Measurements from ENCODE around the gene SHC2. TPM values are rescaled to one million over a fixed set of nuclear protein-coding genes. Genes with fewer than 3 reads are reported as not detected.

Gene SHC2
- total and polyA plus RNA-seq, 2 experiments from 2014 or later, result 50.8 to 111 TPM

GRCh38 chr19:416416-416815 lies 44.4 kb downstream of the SHC2 start:
- Histone ChIP-seq H3K79me2 (no peaks in the 10 kb centered on the region), H4K20me1 (ENCODE audit: insufficient read depth, poor library complexity, severe bottlenecking) (no peaks in the 10 kb centered on the region), H3K4me2 (no peak overlapping the region), H3K4me1 (ENCODE audit: insufficient read depth) (no peaks in the 10 kb centered on the region), H3K4me3 (no peak overlapping the region), H3K27me3 (no peaks in the 10 kb centered on the region), H2AFZ (no peak overlapping the region), H3K36me3 (replicated peaks; ENCODE audit: insufficient read depth, low read depth) (no peaks in the 10 kb centered on the region), H3K9me3 (ENCODE audit: low read depth) (no peaks in the 10 kb centered on the region), H3K27ac (no peak overlapping the region), H3K9me2 (replicated peaks; ENCODE audit: insufficient read depth) (no peaks in the 10 kb centered on the region)
- WGBS (ENCODE audit: low lambda C conversion rate, missing lambda C conversion rate), result 91% methylated on average over 11 of the region's 14 CpGs
- DNase-seq (ENCODE audit: low spot score), result no peak
- TF ChIP-seq EZH2 (IDR thresholded peaks at IDR 0.05; ENCODE audit: borderline replicate concordance) (no peak), CTCF (IDR thresholded peaks at IDR 0.05; ENCODE audit: poor library complexity) (no peak), EZH2phosphoT487 (IDR thresholded peaks at IDR 0.05; ENCODE audit: low read depth, severe bottlenecking, unreplicated experiment) (no peak)

GRCh38 chr19:415292-415691 lies 45.5 kb downstream of the SHC2 start:
- H3K9me3 ChIP-seq (ENCODE audit: low read depth), result no peaks in the 10 kb centered on the region
- H3K36me3 ChIP-seq (replicated peaks; ENCODE audit: insufficient read depth, low read depth), result no peaks in the 10 kb centered on the region
- peaks cover 2% of the 10 kb centered on the region for H3K27me3 ChIP-seq
- H2AFZ ChIP-seq, result no peak overlapping the region
- H3K9me2 ChIP-seq (replicated peaks; ENCODE audit: insufficient read depth), result no peaks in the 10 kb centered on the region
- WGBS (ENCODE audit: low lambda C conversion rate, missing lambda C conversion rate), result 91% methylated on average over 1 of the region's 1 CpG
- no peak for DNase-seq (ENCODE audit: low spot score)
- no peak for TF ChIP-seq EZH2 (IDR thresholded peaks at IDR 0.05; ENCODE audit: borderline replicate concordance)
- TF ChIP-seq EZH2phosphoT487 (IDR thresholded peaks at IDR 0.05; ENCODE audit: low read depth, severe bottlenecking, unreplicated experiment), result no peak
- no peak overlapping the region for H3K4me3 ChIP-seq
- no peak overlapping the region for H3K4me2 ChIP-seq
- no peaks in the 10 kb centered on the region for H3K4me1 ChIP-seq (ENCODE audit: insufficient read depth)
- H4K20me1 ChIP-seq (ENCODE audit: insufficient read depth, poor library complexity, severe bottlenecking), result no peaks in the 10 kb centered on the region
- no peak overlapping the region for H3K27ac ChIP-seq
- H3K79me2 ChIP-seq, result no peaks in the 10 kb centered on the region

GRCh38 chr19:413756-414420 lies 46.9 kb downstream of the SHC2 start:
- DNase-seq (ENCODE audit: low spot score), result no peak
- H3K79me2 ChIP-seq, result no peaks in the 10 kb centered on the region

More at GRCh38 chr19:413756-414420, 46.9 kb downstream of the SHC2 start:
- H3K27me3 ChIP-seq, result peaks cover 12% of the 10 kb centered on the region
- H3K9me3 ChIP-seq (ENCODE audit: low read depth), result no peaks in the 10 kb centered on the region
- H3K27ac ChIP-seq, result no peak overlapping the region
- no peak for TF ChIP-seq EZH2 (IDR thresholded peaks at IDR 0.05; ENCODE audit: borderline replicate concordance)
- no peak for TF ChIP-seq CTCF (IDR thresholded peaks at IDR 0.05; ENCODE audit: poor library complexity)
- TF ChIP-seq EZH2phosphoT487 (IDR thresholded peaks at IDR 0.05; ENCODE audit: low read depth, severe bottlenecking, unreplicated experiment), result no peak
- no peaks in the 10 kb centered on the region for H3K4me1 ChIP-seq (ENCODE audit: insufficient read depth)
- H3K36me3 ChIP-seq (replicated peaks; ENCODE audit: insufficient read depth, low read depth), result no peaks in the 10 kb centered on the region
- no peaks in the 10 kb centered on the region for H3K9me2 ChIP-seq (replicated peaks; ENCODE audit: insufficient read depth)
- no peak overlapping the region for H2AFZ ChIP-seq
- 87% methylated on average over 15 of the region's 15 CpGs for WGBS (ENCODE audit: low lambda C conversion rate, missing lambda C conversion rate)
- H3K4me3 ChIP-seq, result no peak overlapping the region
- no peak overlapping the region for H3K4me2 ChIP-seq
- H4K20me1 ChIP-seq (ENCODE audit: insufficient read depth, poor library complexity, severe bottlenecking), result no peaks in the 10 kb centered on the region

Measured in hepatocyte (in vitro differentiated cells).